Stimulated activated CD8-positive, alpha-beta memory T cell treated with anti-CD3 and anti-CD28 coated beads, Interleukin-4, amount 100 ng/mL, for 1 hour (primary cell): Measurements from ENCODE around the gene ZMYM5.
"Not testable (repeated sequence)": the region's sequence is repeated elsewhere in the genome, so short reads cannot be mapped to it uniquely, and the experiment has no call there.

ENCODE experiments used
- DNase-seq, 2 donors: peaks; one replicate each; pipeline ENCODE4 v3.0.0-alpha.2; 2020; ENCODE audit warnings: low read depth in 2 of 2, low spot score in 1 of 2

Gene ZMYM5

GRCh38 chr13:19863323-19864023, at the start of gene ZMYM5:
ZMYM5 (minus strand) TSS chr13:19863649; CDS start chr13:19852180, 11,469 bp downstream.
- peak; percentile 84 to 88 for DNase-seq

- no peak for DNase-seq
Observed at GRCh38 chr13:19910336-19911072, 47.1 kb upstream of the ZMYM5 start.

GRCh38 chr13:19908350-19908986, 45.0 kb upstream of the ZMYM5 start:
- no peak for DNase-seq

- not testable (repeated sequence) for DNase-seq
Observed at GRCh38 chr13:19905487-19906195, 42.2 kb upstream of the ZMYM5 start.

GRCh38 chr13:19890030-19890429, 26.6 kb upstream of the ZMYM5 start:
- no peak for DNase-seq

- DNase-seq = no peak
Observed at GRCh38 chr13:19888799-19889198, 25.4 kb upstream of the ZMYM5 start.

GRCh38 chr13:19882231-19882630, 18.8 kb upstream of the ZMYM5 start:
- no peak for DNase-seq

GRCh38 chr13:19881641-19882040, 18.2 kb upstream of the ZMYM5 start:
- DNase-seq = no peak

GRCh38 chr13:19864746-19865309, 1.4 kb upstream of the ZMYM5 start:
- DNase-seq = peak; percentile 38 to 51

- DNase-seq = peak; percentile 26 to 40
Observed at GRCh38 chr13:19864024-19864745, 736 bp upstream of the ZMYM5 start.

GRCh38 chr13:19862481-19863313, 752 bp downstream of the ZMYM5 start:
- peak; percentile 2 to 10 for DNase-seq

GRCh38 chr13:19861762-19862161, 1.7 kb downstream of the ZMYM5 start:
- DNase-seq = no peak

- no peak for DNase-seq
Observed at GRCh38 chr13:19860884-19861655, 2.4 kb downstream of the ZMYM5 start.

- not testable (repeated sequence) for DNase-seq
Observed at GRCh38 chr13:19857637-19858036, 5.8 kb downstream of the ZMYM5 start.

- no peak for DNase-seq
Observed at GRCh38 chr13:19852766-19853165, 10.7 kb downstream of the ZMYM5 start.

GRCh38 chr13:19845758-19846157, 17.7 kb downstream of the ZMYM5 start:
- no peak for DNase-seq

- no peak for DNase-seq
Observed at GRCh38 chr13:19838865-19839275, 24.6 kb downstream of the ZMYM5 start.

- no peak for DNase-seq
Observed at GRCh38 chr13:19836472-19836871, 27.0 kb downstream of the ZMYM5 start.

- DNase-seq = no peak
Observed at GRCh38 chr13:19834704-19835103, 28.7 kb downstream of the ZMYM5 start.
